ENCODE data around the gene NKX6-1. TPM values are rescaled to one million over a fixed set of nuclear protein-coding genes. Genes with fewer than 3 reads are reported as not detected.

Gene NKX6-1
- total RNA-seq (2011; cell fraction: chromatin; rRNA removed; ENCODE audit: low replicate concordance): not detected in 2 replicates
- total RNA-seq (2011; cell fraction: nucleolus; rRNA removed): not detected in 2 replicates
- not detected in 2 replicates for total RNA-seq (2011; cell fraction: nucleoplasm; rRNA removed)
- total RNA-seq (2014; rRNA removed): not detected in 2 replicates
- not detected in 2 replicates for total RNA-seq (2014; rRNA removed; fragmentation: Illumina TruSeq; extraction: Trizol)
- not detected in 2 replicates for total RNA-seq (2015; rRNA removed; fragmentation: Illumina TruSeq; extraction: Trizol)
- total RNA-seq (2021): not detected in 2 replicates
- not detected in 2 replicates for polyA plus RNA-seq (2011; rRNA removed)
- polyA plus RNA-seq (2011; cell fraction: cytosol; rRNA removed): not detected in 2 replicates
- polyA plus RNA-seq (2011; cell fraction: nucleus; rRNA removed): not detected in 2 replicates
- not detected in 2 replicates for polyA plus RNA-seq (2012)
- polyA plus RNA-seq (2014; fragmentation: Illumina TruSeq; extraction: Trizol): not detected in 2 replicates
- not detected for polyA plus RNA-seq (2014; fragmentation: Nextera tagmentation; extraction: Ambion mirVana)
- polyA plus RNA-seq (2014; rRNA removed): not detected in 2 replicates
- polyA minus RNA-seq (2011; rRNA and poly(A)+ RNA removed): not detected in 2 replicates
- not detected in 2 replicates for polyA minus RNA-seq (2011; cell fraction: cytosol; rRNA and poly(A)+ RNA removed)
- polyA minus RNA-seq (2011; cell fraction: nucleus; rRNA and poly(A)+ RNA removed): not detected in 2 replicates
- not detected for Bru-seq, nascent RNA
- not detected for BruChase-seq, experiment 1, labeled RNA remaining after a 2-hour chase
- BruChase-seq, experiment 2, labeled RNA remaining after a 6-hour chase: not detected
- long read RNA-seq, experiment 1: 0 reads
- long read RNA-seq, experiment 2: 0 reads
- long read RNA-seq, experiment 3: 0 reads

- Histone ChIP-seq H3K27ac (ENCODE audit: extremely low read depth, low read depth, low read length) (no peak within 1 kb of the TSS), H4K20me1 (replicated peaks; ENCODE audit: control insufficient read depth, insufficient read depth, low read length) (no peaks in the 10 kb centered on the region), H2AFZ (ENCODE audit: low read depth, low read length) (no peak within 1 kb of the TSS), H3K4me2 (ENCODE audit: insufficient read depth, low read length) (no peak within 1 kb of the TSS), H3K4me3 (no peak within 1 kb of the TSS), H3K9me1 (ENCODE audit: control insufficient read depth, insufficient read depth, low read length) (no peaks in the 10 kb centered on the region), H3K27me3 (ENCODE audit: control insufficient read depth in 2 of 2, insufficient read depth in 2 of 2, low read length in 2 of 2) (peaks cover 45 to 66% of the 10 kb centered on the region in 2 experiments), H3K36me3 (ENCODE audit: control insufficient read depth, insufficient read depth, low read length) (no peaks in the 10 kb centered on the region), H3K9ac (ENCODE audit: insufficient read depth in 1 of 2, low read depth in 2 of 2, low read length in 2 of 2) (no peak within 1 kb of the TSS), H3K4me1 (replicated peaks in 1 of 2; ENCODE audit: control insufficient read depth in 2 of 2, insufficient read depth in 2 of 2, low read length in 2 of 2) (peaks cover 0 to 25% of the 10 kb centered on the region in 2 experiments; a peak in 2 of 5 replicates), H3K9me3 (replicated peaks; ENCODE audit: control insufficient read depth, insufficient read depth, low read depth, low read length) (no peaks in the 10 kb centered on the region), H3K79me2 (ENCODE audit: control insufficient read depth, insufficient read depth, low read length) (no peaks in the 10 kb centered on the region)
- FAIRE-seq: no peak
- CTCF ChIA-PET (ENCODE audit: low intra/inter-chr PET ratio): no interaction called here
- no peak for TF ChIP-seq LEF1 (IDR thresholded peaks at IDR 0.05)
- peak; percentile 15 for TF ChIP-seq NFYB (IDR thresholded peaks at IDR 0.05; ENCODE audit: extremely low read depth, insufficient read length)
- POLR2A ChIA-PET: no interaction called here
- ATAC-seq: peak; percentile 47; the same call in 2 of the 3 replicates
- intact Hi-C loops (cut with micrococcal nuclease) (no loop called here), in situ Hi-C loops (cut with MboI) (no loop called here)
- DNase-seq (ENCODE audit: extremely low read depth in 1 of 4, low spot score in 3 of 4): peak in 3 of 4 experiments; percentile 22 to 58 (median 55)
- no TSS peak for BruUV-seq (replicated peaks)
- 29% methylated on average over 15 of the region's 47 CpGs for WGBS (ENCODE audit: insufficient coverage, low coverage, missing lambda C conversion rate)
These were observed at the start of gene NKX6-1 for GRCh38 chr4:84498935-84499623. NKX6-1 (minus strand) TSS chr4:84499292; CDS start chr4:84498228, 1,064 bp downstream.
